GM12878 (cell line): ENCODE data around the gene ITIH2. TPM values are rescaled to one million over a fixed set of nuclear protein-coding genes. Genes with fewer than 3 reads are reported as not detected.

Experiments
- ASH2L ChIP-seq: fragments of 300-600, 200-600 bp; sonication (generic); IDR thresholded peaks from 2 replicates; pipeline ENCODE4 v1.6.1; 2017; ENCODE audit warnings: low read depth, mild to moderate bottlenecking, borderline replicate concordance
- BACH1 ChIP-seq: fragments of 450-650 bp; IDR thresholded peaks from 2 replicates; pipeline ENCODE4 v1.6.1; 2017; ENCODE audit warnings: mild to moderate bottlenecking, borderline replicate concordance
- BMI1 ChIP-seq: fragments of 450-650 bp; IDR thresholded peaks from 2 replicates; pipeline ENCODE4 v1.6.1; 2016; ENCODE audit warnings: mild to moderate bottlenecking, moderate library complexity, borderline replicate concordance
- BRCA1 ChIP-seq: IDR thresholded peaks from 2 replicates; pipeline ENCODE4 v1.6.1; 2011; ENCODE audit warnings: low read depth, low read length, improper control_type of control experiment
- CHD1 ChIP-seq: IDR thresholded peaks from 2 replicates; pipeline ENCODE4 v1.6.1; 2012; ENCODE audit warnings: low read depth, low read length, improper control_type of control experiment
- KLF5 ChIP-seq: fragments of 450-650 bp; IDR thresholded peaks from 2 replicates; pipeline ENCODE4 v1.6.1; 2014; ENCODE audit warnings: mild to moderate bottlenecking; ENCODE audit not compliant: partially characterized antibody
- LARP7 ChIP-seq: fragments of 450-650 bp; IDR thresholded peaks from 2 replicates; pipeline ENCODE4 v1.6.1; 2017; ENCODE audit warnings: mild to moderate bottlenecking
- MEF2B ChIP-seq: fragments of 450-650 bp; IDR thresholded peaks from 2 replicates; pipeline ENCODE4 v1.6.1; 2018; ENCODE audit warnings: mild to moderate bottlenecking, moderate library complexity; ENCODE audit not compliant: partially characterized antibody, poor library complexity, severe bottlenecking
- NBN ChIP-seq: fragments of 450-650 bp; IDR thresholded peaks from 2 replicates; pipeline ENCODE4 v1.6.1; 2016
- NR2C1 ChIP-seq: fragments of 450-650 bp; IDR thresholded peaks from 2 replicates; pipeline ENCODE4 v1.6.1; 2017; ENCODE audit warnings: antibody characterized with exemption, mild to moderate bottlenecking, moderate library complexity
- PAX5 ChIP-seq: IDR thresholded peaks from 2 replicates; pipeline ENCODE4 v1.6.1; 2011; ENCODE audit warnings: low read depth, low read length, borderline replicate concordance
- RCOR1 ChIP-seq: conservative IDR thresholded peaks from 2 replicates; pipeline ENCODE4 v1.6.1; 2012; ENCODE audit warnings: low read depth, low read length, improper control_type of control experiment
- SIN3A ChIP-seq: IDR thresholded peaks from 2 replicates; pipeline ENCODE4 v1.6.1; 2012; ENCODE audit warnings: low read depth, low read length, improper control_type of control experiment
- TBL1XR1 ChIP-seq: IDR thresholded peaks from 2 replicates; pipeline ENCODE4 v1.6.1; 2012; ENCODE audit warnings: low read depth, low read length, improper control_type of control experiment
- YY1 ChIP-seq: IDR thresholded peaks from 2 replicates; pipeline ENCODE4 v1.6.1; 2011; ENCODE audit warnings: low read depth, mild to moderate bottlenecking, low read length
- ZNF274 ChIP-seq: IDR thresholded peaks from one replicate; pipeline ENCODE4 v1.8.0; 2011; ENCODE audit not compliant: insufficient read length, insufficient read depth
- polyA plus RNA-seq, 11 experiments: library from polyadenylated mRNA; depleted of rRNA in 4 of 11; unstranded in 6 of 11; stranded (reverse) in 5 of 11; fragments of >200 nt; fragmentation: Nextera tagmentation in 4 of 11; fragmentation: Illumina TruSeq in 1 of 11; extraction: Ambion mirVana in 4 of 11; extraction: Trizol in 1 of 11; gene quantifications; 1 replicate in 1 of 11; 2 replicates in 10 of 11; pipeline versions ENCODE4 v1.2.1 to v1.2.3, GENCODE V29; 2011 to 2016; ENCODE audit warnings: inconsistent platforms in 2 of 11, missing spikeins in 2 of 11, low read depth in 1 of 11
- total RNA-seq, 4 experiments: library from RNA; depleted of rRNA in 3 of 4; stranded (reverse); fragments of >200 nt in 3 of 4; fragmentation: Illumina TruSeq in 1 of 4; extraction: Trizol in 1 of 4; gene quantifications; 2 replicates each; pipeline versions ENCODE4 v1.2.1 to v1.2.3, GENCODE V29; 2013 to 2021
- TF ChIP-seq, protein P1 (sequence below): fragments of 450-650 bp; IDR thresholded peaks from 2 replicates; pipeline ENCODE4 v1.6.1; 2016; ENCODE audit warnings: mild to moderate bottlenecking
- TF ChIP-seq, protein P2 (sequence below): IDR thresholded peaks from 2 replicates; pipeline ENCODE4 v1.6.1; 2012; ENCODE audit warnings: low read depth, low read length, improper control_type of control experiment
- TF ChIP-seq, protein P3 (sequence below): fragments of 450-650 bp; IDR thresholded peaks from 2 replicates; pipeline ENCODE4 v1.6.1; 2016; ENCODE audit warnings: mild to moderate bottlenecking, moderate library complexity, borderline replicate concordance
- TF ChIP-seq, protein P4 (sequence below): fragments of 450-650 bp; IDR thresholded peaks from 2 replicates; pipeline ENCODE4 v1.6.1; 2017; ENCODE audit warnings: mild to moderate bottlenecking, moderate library complexity

Gene ITIH2
- total and polyA plus RNA-seq, 10 of the 15 experiments (the other 5 are each of a cell fraction or from before 2014, with no cell fraction given): 0.05 to 0.72 (median 0.53) TPM; not detected in 7

DNA sequence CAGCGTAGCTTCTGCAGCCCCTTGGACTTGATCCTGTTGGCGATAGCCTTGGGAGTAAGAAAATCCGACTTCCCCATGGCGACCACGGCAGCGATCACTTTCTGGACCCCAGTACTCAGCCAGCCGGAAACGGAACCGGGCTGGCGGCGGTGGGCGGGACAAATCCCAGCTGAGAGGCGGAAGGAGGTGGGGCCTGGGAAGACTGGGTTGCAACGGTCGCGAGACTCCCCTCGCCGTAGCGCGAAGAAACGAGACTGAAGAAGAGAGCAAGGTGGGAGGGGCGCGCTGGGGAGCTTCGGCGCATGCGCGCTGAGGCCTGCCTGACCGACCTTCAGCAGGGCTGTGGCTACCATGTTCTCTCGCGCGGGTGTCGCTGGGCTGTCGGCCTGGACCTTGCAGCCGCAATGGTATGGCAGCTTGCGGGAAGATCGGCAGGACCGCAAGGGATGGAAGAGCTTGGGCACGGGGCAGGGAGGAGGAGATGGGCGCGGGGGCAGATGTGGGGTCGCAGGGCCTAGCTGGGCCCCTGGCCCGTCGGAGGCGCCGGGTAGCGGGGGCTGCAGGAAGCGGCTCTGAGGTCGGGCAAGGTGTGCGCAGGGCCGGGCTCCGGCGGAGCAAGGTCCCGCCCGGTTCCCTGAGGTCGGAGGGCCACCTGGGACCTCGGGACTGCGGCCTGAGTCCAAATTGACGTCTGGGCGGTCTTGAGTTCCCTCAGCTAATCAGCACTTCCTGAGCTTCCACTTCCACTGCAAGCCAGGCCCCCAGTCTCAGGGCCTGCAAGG is 84.9 kb downstream of the ITIH2 start, which contains the start of the genes ATP5F1C and KIN (continued):
- TF ChIP-seq, protein P1, sequence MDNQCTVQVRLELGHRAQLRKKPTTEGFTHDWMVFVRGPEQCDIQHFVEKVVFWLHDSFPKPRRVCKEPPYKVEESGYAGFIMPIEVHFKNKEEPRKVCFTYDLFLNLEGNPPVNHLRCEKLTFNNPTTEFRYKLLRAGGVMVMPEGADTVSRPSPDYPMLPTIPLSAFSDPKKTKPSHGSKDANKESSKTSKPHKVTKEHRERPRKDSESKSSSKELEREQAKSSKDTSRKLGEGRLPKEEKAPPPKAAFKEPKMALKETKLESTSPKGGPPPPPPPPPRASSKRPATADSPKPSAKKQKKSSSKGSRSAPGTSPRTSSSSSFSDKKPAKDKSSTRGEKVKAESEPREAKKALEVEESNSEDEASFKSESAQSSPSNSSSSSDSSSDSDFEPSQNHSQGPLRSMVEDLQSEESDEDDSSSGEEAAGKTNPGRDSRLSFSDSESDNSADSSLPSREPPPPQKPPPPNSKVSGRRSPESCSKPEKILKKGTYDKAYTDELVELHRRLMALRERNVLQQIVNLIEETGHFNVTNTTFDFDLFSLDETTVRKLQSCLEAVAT: 0 out of 2 replicates have a peak, but pooled peaks have one; percentile 23
- TF ChIP-seq, protein P2, sequence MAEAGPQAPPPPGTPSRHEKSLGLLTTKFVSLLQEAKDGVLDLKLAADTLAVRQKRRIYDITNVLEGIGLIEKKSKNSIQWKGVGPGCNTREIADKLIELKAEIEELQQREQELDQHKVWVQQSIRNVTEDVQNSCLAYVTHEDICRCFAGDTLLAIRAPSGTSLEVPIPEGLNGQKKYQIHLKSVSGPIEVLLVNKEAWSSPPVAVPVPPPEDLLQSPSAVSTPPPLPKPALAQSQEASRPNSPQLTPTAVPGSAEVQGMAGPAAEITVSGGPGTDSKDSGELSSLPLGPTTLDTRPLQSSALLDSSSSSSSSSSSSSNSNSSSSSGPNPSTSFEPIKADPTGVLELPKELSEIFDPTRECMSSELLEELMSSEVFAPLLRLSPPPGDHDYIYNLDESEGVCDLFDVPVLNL: 0 out of 2 replicates have a peak, but pooled peaks have one; percentile 32
- TF ChIP-seq NR2C1: no peak
- TF ChIP-seq SIN3A: peak; percentile 72
- TF ChIP-seq TBL1XR1: no peak
- TF ChIP-seq CHD1: no peak
- TF ChIP-seq MEF2B: no peak
- peak; percentile 55; the same call in 1 of the 2 replicates for TF ChIP-seq ASH2L
- TF ChIP-seq, protein P3, sequence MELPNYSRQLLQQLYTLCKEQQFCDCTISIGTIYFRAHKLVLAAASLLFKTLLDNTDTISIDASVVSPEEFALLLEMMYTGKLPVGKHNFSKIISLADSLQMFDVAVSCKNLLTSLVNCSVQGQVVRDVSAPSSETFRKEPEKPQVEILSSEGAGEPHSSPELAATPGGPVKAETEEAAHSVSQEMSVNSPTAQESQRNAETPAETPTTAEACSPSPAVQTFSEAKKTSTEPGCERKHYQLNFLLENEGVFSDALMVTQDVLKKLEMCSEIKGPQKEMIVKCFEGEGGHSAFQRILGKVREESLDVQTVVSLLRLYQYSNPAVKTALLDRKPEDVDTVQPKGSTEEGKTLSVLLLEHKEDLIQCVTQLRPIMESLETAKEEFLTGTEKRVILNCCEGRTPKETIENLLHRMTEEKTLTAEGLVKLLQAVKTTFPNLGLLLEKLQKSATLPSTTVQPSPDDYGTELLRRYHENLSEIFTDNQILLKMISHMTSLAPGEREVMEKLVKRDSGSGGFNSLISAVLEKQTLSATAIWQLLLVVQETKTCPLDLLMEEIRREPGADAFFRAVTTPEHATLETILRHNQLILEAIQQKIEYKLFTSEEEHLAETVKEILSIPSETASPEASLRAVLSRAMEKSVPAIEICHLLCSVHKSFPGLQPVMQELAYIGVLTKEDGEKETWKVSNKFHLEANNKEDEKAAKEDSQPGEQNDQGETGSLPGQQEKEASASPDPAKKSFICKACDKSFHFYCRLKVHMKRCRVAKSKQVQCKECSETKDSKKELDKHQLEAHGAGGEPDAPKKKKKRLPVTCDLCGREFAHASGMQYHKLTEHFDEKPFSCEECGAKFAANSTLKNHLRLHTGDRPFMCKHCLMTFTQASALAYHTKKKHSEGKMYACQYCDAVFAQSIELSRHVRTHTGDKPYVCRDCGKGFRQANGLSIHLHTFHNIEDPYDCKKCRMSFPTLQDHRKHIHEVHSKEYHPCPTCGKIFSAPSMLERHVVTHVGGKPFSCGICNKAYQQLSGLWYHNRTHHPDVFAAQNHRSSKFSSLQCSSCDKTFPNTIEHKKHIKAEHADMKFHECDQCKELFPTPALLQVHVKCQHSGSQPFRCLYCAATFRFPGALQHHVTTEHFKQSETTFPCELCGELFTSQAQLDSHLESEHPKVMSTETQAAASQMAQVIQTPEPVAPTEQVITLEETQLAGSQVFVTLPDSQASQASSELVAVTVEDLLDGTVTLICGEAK: peak; percentile 91
- no peak; the same call in 1 of the 2 replicates for TF ChIP-seq BACH1
- TF ChIP-seq BRCA1: peak; percentile 90
- peak; percentile 79 for TF ChIP-seq LARP7
- peak; percentile 49; the same call in 1 of the 2 replicates for TF ChIP-seq NBN
- TF ChIP-seq PAX5: 0 out of 2 replicates have a peak, but pooled peaks have one; percentile 31
- TF ChIP-seq KLF5: no peak
- no peak for TF ChIP-seq BMI1
- TF ChIP-seq ZNF274: no peak
- TF ChIP-seq, protein P4, sequence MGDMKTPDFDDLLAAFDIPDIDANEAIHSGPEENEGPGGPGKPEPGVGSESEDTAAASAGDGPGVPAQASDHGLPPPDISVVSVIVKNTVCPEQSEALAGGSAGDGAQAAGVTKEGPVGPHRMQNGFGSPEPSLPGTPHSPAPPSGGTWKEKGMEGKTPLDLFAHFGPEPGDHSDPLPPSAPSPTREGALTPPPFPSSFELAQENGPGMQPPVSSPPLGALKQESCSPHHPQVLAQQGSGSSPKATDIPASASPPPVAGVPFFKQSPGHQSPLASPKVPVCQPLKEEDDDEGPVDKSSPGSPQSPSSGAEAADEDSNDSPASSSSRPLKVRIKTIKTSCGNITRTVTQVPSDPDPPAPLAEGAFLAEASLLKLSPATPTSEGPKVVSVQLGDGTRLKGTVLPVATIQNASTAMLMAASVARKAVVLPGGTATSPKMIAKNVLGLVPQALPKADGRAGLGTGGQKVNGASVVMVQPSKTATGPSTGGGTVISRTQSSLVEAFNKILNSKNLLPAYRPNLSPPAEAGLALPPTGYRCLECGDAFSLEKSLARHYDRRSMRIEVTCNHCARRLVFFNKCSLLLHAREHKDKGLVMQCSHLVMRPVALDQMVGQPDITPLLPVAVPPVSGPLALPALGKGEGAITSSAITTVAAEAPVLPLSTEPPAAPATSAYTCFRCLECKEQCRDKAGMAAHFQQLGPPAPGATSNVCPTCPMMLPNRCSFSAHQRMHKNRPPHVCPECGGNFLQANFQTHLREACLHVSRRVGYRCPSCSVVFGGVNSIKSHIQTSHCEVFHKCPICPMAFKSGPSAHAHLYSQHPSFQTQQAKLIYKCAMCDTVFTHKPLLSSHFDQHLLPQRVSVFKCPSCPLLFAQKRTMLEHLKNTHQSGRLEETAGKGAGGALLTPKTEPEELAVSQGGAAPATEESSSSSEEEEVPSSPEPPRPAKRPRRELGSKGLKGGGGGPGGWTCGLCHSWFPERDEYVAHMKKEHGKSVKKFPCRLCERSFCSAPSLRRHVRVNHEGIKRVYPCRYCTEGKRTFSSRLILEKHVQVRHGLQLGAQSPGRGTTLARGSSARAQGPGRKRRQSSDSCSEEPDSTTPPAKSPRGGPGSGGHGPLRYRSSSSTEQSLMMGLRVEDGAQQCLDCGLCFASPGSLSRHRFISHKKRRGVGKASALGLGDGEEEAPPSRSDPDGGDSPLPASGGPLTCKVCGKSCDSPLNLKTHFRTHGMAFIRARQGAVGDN: peak; percentile 46; the same call in 1 of the 2 replicates
- peak; percentile 98 for TF ChIP-seq RCOR1
- peak; percentile 85 for TF ChIP-seq YY1
